Measurements from ENCODE around the gene METTL16. TPM values are rescaled to one million over a fixed set of nuclear protein-coding genes. Genes with fewer than 3 reads are reported as not detected.

METTL16 gene
- polyA plus RNA-seq, 1 of the 3 experiments (the other 2 are of a cell fraction): 8.1 TPM

DNA sequence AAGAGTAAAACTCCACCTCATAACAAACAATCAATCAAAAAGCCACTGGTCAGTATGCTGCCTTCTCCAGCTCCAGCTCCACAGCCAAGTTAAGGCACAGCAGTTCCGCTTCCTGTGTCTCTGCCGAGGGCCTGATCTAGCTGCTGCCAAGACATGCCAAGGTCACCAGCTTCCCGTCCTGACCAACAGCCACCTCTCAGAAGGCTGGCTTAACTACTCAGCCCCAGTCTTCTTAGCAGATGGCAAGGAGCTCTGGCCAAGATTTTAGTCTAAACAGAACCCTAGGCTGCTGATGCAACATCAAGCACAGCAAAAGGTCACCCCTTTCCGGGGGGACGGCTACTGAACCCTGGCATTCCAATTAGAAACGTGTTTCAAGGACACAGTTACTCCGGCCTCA lies 93.1 kb downstream of the METTL16 start:
- Histone ChIP-seq H3K4me2 (no peak overlapping the region), H2AFZ (ENCODE audit: low read depth) (no peak overlapping the region), H3K36me3 (replicated peaks in 1 of 2; ENCODE audit: control insufficient read depth in 1 of 2, insufficient read depth in 2 of 2, low read length in 1 of 2) (peaks cover 7 to 15% of the 10 kb centered on the region in 2 experiments), H3K9me3 (no peaks in the 10 kb centered on the region), H3K4me3 (ENCODE audit: low read depth in 2 of 2, low read length in 1 of 2) (no peak overlapping the region), H4K20me1 (ENCODE audit: insufficient read depth) (no peaks in the 10 kb centered on the region), H3K9ac (no peak overlapping the region), H3K79me2 (ENCODE audit: insufficient read depth) (no peaks in the 10 kb centered on the region), H3K27me3 (ENCODE audit: insufficient read depth) (no peaks in the 10 kb centered on the region), H3K9me2 (no peaks in the 10 kb centered on the region), H3K4me1 (ENCODE audit: control insufficient read depth in 1 of 2, insufficient read depth in 2 of 2, low read depth in 1 of 2, low read length in 1 of 2) (no peaks in the 10 kb centered on the region; a peak in 1 of 4 replicates), H3K27ac (ENCODE audit: low read depth in 2 of 2, low read length in 1 of 2) (no peak overlapping the region), H3F3A (replicated peaks; ENCODE audit: insufficient read depth) (peaks cover 5% of the 10 kb centered on the region)
- DNase-seq: no peak
- ChIA-PET CTCF (interaction anchor here (1.0 to 27.8 kb wide), 3 partner anchors 16 to 66 kb away, joined by 3 to 654 read pairs (median 5); no protein-coding TSS in a partner anchor), POLR2A (no interaction called here)
- TF ChIP-seq, protein P1, sequence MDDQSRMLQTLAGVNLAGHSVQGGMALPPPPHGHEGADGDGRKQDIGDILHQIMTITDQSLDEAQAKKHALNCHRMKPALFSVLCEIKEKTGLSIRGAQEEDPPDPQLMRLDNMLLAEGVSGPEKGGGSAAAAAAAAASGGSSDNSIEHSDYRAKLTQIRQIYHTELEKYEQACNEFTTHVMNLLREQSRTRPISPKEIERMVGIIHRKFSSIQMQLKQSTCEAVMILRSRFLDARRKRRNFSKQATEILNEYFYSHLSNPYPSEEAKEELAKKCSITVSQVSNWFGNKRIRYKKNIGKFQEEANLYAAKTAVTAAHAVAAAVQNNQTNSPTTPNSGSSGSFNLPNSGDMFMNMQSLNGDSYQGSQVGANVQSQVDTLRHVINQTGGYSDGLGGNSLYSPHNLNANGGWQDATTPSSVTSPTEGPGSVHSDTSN (IDR thresholded peaks at IDR 0.05): no peak
- no peak for TF ChIP-seq RXRA (IDR thresholded peaks at IDR 0.05; ENCODE audit: borderline replicate concordance, low read depth)
- no peak for TF ChIP-seq YY1 (IDR thresholded peaks at IDR 0.05; ENCODE audit: low read depth)
- TF ChIP-seq GATA2 (CRISPR knock-in tag; IDR thresholded peaks at IDR 0.05): no peak
- no peak for TF ChIP-seq GABPA (IDR thresholded peaks at IDR 0.05; ENCODE audit: low read depth)
- no peak for TF ChIP-seq TAF1 (IDR thresholded peaks at IDR 0.05; ENCODE audit: borderline replicate concordance, low read depth, low read length)
- no peak for TF ChIP-seq RFX5 (IDR thresholded peaks at IDR 0.05; ENCODE audit: low read length)
- no peak for TF ChIP-seq NFIC (IDR thresholded peaks at IDR 0.05; ENCODE audit: borderline replicate concordance)
- no peak for TF ChIP-seq FOXM1 (IDR thresholded peaks at IDR 0.05; ENCODE audit: low read depth)
- no peak for TF ChIP-seq FOXJ3 (CRISPR knock-in tag; IDR thresholded peaks at IDR 0.05)
- TF ChIP-seq, protein P2, sequence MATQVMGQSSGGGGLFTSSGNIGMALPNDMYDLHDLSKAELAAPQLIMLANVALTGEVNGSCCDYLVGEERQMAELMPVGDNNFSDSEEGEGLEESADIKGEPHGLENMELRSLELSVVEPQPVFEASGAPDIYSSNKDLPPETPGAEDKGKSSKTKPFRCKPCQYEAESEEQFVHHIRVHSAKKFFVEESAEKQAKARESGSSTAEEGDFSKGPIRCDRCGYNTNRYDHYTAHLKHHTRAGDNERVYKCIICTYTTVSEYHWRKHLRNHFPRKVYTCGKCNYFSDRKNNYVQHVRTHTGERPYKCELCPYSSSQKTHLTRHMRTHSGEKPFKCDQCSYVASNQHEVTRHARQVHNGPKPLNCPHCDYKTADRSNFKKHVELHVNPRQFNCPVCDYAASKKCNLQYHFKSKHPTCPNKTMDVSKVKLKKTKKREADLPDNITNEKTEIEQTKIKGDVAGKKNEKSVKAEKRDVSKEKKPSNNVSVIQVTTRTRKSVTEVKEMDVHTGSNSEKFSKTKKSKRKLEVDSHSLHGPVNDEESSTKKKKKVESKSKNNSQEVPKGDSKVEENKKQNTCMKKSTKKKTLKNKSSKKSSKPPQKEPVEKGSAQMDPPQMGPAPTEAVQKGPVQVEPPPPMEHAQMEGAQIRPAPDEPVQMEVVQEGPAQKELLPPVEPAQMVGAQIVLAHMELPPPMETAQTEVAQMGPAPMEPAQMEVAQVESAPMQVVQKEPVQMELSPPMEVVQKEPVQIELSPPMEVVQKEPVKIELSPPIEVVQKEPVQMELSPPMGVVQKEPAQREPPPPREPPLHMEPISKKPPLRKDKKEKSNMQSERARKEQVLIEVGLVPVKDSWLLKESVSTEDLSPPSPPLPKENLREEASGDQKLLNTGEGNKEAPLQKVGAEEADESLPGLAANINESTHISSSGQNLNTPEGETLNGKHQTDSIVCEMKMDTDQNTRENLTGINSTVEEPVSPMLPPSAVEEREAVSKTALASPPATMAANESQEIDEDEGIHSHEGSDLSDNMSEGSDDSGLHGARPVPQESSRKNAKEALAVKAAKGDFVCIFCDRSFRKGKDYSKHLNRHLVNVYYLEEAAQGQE (IDR thresholded peaks at IDR 0.05; ENCODE audit: low read depth, low read length): no peak
- no peak for TF ChIP-seq MEF2A (IDR thresholded peaks at IDR 0.05; ENCODE audit: borderline replicate concordance, low read depth)
- TF ChIP-seq POLR2AphosphoS5 (IDR thresholded peaks at IDR 0.05; ENCODE audit: low read depth, low read length): no peak
- no peak for TF ChIP-seq SIN3A (IDR thresholded peaks at IDR 0.05; ENCODE audit: borderline replicate concordance, low read depth, low read length)
- no peak for TF ChIP-seq CTCF (IDR thresholded peaks at IDR 0.05)
- TF ChIP-seq RAD21 (IDR thresholded peaks at IDR 0.05; ENCODE audit: low read length): no peak
- no peak for TF ChIP-seq EP300 (IDR thresholded peaks at IDR 0.05; ENCODE audit: borderline replicate concordance in 1 of 2, low read depth in 1 of 2, low read length in 1 of 2)
- TF ChIP-seq, protein P3, sequence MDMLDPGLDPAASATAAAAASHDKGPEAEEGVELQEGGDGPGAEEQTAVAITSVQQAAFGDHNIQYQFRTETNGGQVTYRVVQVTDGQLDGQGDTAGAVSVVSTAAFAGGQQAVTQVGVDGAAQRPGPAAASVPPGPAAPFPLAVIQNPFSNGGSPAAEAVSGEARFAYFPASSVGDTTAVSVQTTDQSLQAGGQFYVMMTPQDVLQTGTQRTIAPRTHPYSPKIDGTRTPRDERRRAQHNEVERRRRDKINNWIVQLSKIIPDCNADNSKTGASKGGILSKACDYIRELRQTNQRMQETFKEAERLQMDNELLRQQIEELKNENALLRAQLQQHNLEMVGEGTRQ (IDR thresholded peaks at IDR 0.05; ENCODE audit: borderline replicate concordance, low read depth, low read length): no peak
- WGBS (ENCODE audit: low lambda C conversion rate): 83% methylated on average over 7 of the region's 7 CpGs

Data from SK-N-SH (cell line).